Neural cell (in vitro differentiated cells): Measurements from ENCODE around the gene HPSE2. TPM values are rescaled to one million over a fixed set of nuclear protein-coding genes. Genes with fewer than 3 reads are reported as not detected.

Experiments
- H2AFZ ChIP-seq: fragments of 200-600, 300-800 bp; sonication (generic), shearing (Covaris generic); 2 replicates; pipeline ENCODE4 v1.6.0; 2014; ENCODE audit warnings: low read depth, mild to moderate bottlenecking, antibody characterized with exemption, low read length, moderate library complexity
- H3F3A ChIP-seq: fragments of 200-600 bp; shearing (Covaris generic); 2 replicates; pipeline ENCODE4 v1.6.1; 2016; ENCODE audit warnings: mild to moderate bottlenecking, moderate library complexity, mixed read lengths, antibody characterized with exemption, low read length; ENCODE audit not compliant: insufficient read depth, poor library complexity, severe bottlenecking
- H3K27ac ChIP-seq: fragments of 200-600, 300-800 bp; sonication (generic), shearing (Covaris generic); 2 replicates; pipeline ENCODE4 v1.5.1; 2014; ENCODE audit warnings: mild to moderate bottlenecking, low read length, moderate library complexity
- H3K27me3 ChIP-seq: fragments of 300-800, 200-600 bp; sonication (generic), shearing (Covaris generic); 2 replicates; pipeline ENCODE4 v1.6.0; 2014; ENCODE audit warnings: mild to moderate bottlenecking, low read depth, low read length, moderate library complexity; ENCODE audit not compliant: insufficient read depth
- H3K36me3 ChIP-seq: fragments of 300-800, 200-600 bp; sonication (generic), shearing (Covaris generic); 2 replicates; pipeline ENCODE4 v1.5.1; 2014; ENCODE audit warnings: mild to moderate bottlenecking, antibody characterized with exemption, low read length, moderate library complexity; ENCODE audit not compliant: insufficient read depth
- H3K4me2 ChIP-seq: fragments of 300-800, 200-600 bp; sonication (generic), shearing (Covaris generic); 2 replicates; pipeline ENCODE4 v1.6.0; 2014; ENCODE audit warnings: mild to moderate bottlenecking, low read length
- H3K4me3 ChIP-seq: fragments of 300-800, 200-600 bp; sonication (generic), shearing (Covaris generic); 2 replicates; pipeline ENCODE4 v1.5.1; 2014; ENCODE audit warnings: mild to moderate bottlenecking, low read length, moderate library complexity
- H3K79me2 ChIP-seq: fragments of 200-600 bp; shearing (Covaris generic); replicated peaks from 2 replicates; pipeline ENCODE4 v1.6.0; 2014; ENCODE audit warnings: mild to moderate bottlenecking, low read length, moderate library complexity; ENCODE audit not compliant: insufficient read depth
- H3K9ac ChIP-seq: fragments of 300-800, 200-600 bp; sonication (generic), shearing (Covaris generic); 2 replicates; pipeline ENCODE4 v1.6.1; 2016; ENCODE audit warnings: mild to moderate bottlenecking, low read length, mixed read lengths
- H3K9me2 ChIP-seq: fragments of 200-600 bp; shearing (Covaris generic); 2 replicates; pipeline ENCODE4 v1.6.1; 2016; ENCODE audit warnings: mild to moderate bottlenecking, low read length, mixed read lengths; ENCODE audit not compliant: insufficient read depth
- H3K9me3 ChIP-seq: fragments of 200-600, 300-800 bp; sonication (generic), shearing (Covaris generic); 2 replicates; pipeline ENCODE4 v1.6.1; 2016; ENCODE audit warnings: mild to moderate bottlenecking, mixed run types, low read length, moderate library complexity, mixed read lengths
- H4K20me1 ChIP-seq: fragments of 200-600 bp; shearing (Covaris generic); 2 replicates; pipeline ENCODE4 v1.6.1; 2016; ENCODE audit warnings: mild to moderate bottlenecking, mixed run types; ENCODE audit not compliant: insufficient read depth
- EP300 ChIP-seq: fragments of 450-650 bp; conservative IDR thresholded peaks from 2 replicates; pipeline ENCODE4 v1.6.1; 2014; ENCODE audit warnings: antibody characterized with exemption, mild to moderate bottlenecking, moderate library complexity; ENCODE audit not compliant: poor library complexity, severe bottlenecking
- EZH2 ChIP-seq: fragments of 200-600, 300-800 bp; shearing (Covaris generic), sonication (generic); IDR thresholded peaks from 2 replicates; pipeline ENCODE4 v1.6.1; 2014; ENCODE audit warnings: antibody characterized with exemption, low read length, borderline replicate concordance, mild to moderate bottlenecking; ENCODE audit not compliant: insufficient read depth, poor library complexity, severe bottlenecking
- MXI1 ChIP-seq: fragments of 450-650 bp; conservative IDR thresholded peaks from 2 replicates; pipeline ENCODE4 v1.6.1; 2014; ENCODE audit warnings: antibody characterized with exemption, mild to moderate bottlenecking; ENCODE audit not compliant: poor library complexity, severe bottlenecking
- POLR2AphosphoS5 ChIP-seq: IDR thresholded peaks from 2 replicates; pipeline ENCODE4 v1.6.1; 2012
- RAD21 ChIP-seq: fragments of 450-650 bp; conservative IDR thresholded peaks from 2 replicates; pipeline ENCODE4 v1.6.1; 2014; ENCODE audit warnings: antibody characterized with exemption, mild to moderate bottlenecking, moderate library complexity
- SMC3 ChIP-seq: fragments of 450-650 bp; conservative IDR thresholded peaks from 2 replicates; pipeline ENCODE4 v1.6.1; 2014; ENCODE audit warnings: antibody characterized with exemption, mild to moderate bottlenecking, moderate library complexity; ENCODE audit not compliant: poor library complexity
- TAF1 ChIP-seq: IDR thresholded peaks from 2 replicates; pipeline ENCODE4 v1.6.1; 2012; ENCODE audit warnings: low read depth
- polyA plus RNA-seq: library from polyadenylated mRNA; depleted of rRNA; stranded (reverse); fragments of >200 nt; gene quantifications from 2 replicates; pipeline ENCODE4 v1.2.3, GENCODE V29; 2014
- TF ChIP-seq, protein P1 (sequence below): fragments of 450-650 bp; IDR thresholded peaks from 2 replicates; pipeline ENCODE4 v1.5.1; 2014; ENCODE audit warnings: antibody characterized with exemption, mild to moderate bottlenecking, moderate library complexity; ENCODE audit not compliant: poor library complexity, severe bottlenecking
- TF ChIP-seq, protein P2 (sequence below): IDR thresholded peaks from 2 replicates; pipeline ENCODE4 v1.6.1; 2012; ENCODE audit warnings: borderline replicate concordance

Gene HPSE2
- polyA plus RNA-seq, 1 donor from 2014 or later: not detected

DNA sequence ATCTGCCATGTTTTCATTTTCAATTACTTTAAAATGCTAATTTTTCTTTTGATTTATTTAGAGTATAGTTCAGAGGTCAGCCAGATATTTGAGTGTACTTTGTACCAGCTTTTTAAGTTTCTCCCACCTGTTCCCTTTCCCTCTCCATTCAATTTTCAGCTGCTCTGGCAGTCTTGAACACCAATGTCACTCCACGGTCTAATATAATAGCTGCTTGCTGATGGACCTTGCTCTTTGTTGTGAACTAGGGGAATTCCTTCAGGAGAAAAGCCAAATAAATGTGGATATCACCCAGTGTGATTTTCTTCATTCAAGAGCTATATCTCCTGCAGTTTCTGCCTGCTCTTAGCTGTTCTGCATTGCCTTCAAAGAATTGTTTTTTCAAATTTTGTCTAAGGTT, 785.0 kb downstream of the HPSE2 start:
- Histone ChIP-seq H3K27ac (no peak overlapping the region), H3K4me2 (no peak overlapping the region), H4K20me1 (no peaks in the 10 kb centered on the region), H3K27me3 (no peaks in the 10 kb centered on the region), H3K36me3 (no peaks in the 10 kb centered on the region), H3K9ac (no peak overlapping the region), H3K79me2 (no peaks in the 10 kb centered on the region), H3K9me2 (no peaks in the 10 kb centered on the region), H3K4me3 (no peak overlapping the region), H3F3A (no peaks in the 10 kb centered on the region), H2AFZ (no peak overlapping the region), H3K9me3 (no peaks in the 10 kb centered on the region)
- TF ChIP-seq, protein P1, sequence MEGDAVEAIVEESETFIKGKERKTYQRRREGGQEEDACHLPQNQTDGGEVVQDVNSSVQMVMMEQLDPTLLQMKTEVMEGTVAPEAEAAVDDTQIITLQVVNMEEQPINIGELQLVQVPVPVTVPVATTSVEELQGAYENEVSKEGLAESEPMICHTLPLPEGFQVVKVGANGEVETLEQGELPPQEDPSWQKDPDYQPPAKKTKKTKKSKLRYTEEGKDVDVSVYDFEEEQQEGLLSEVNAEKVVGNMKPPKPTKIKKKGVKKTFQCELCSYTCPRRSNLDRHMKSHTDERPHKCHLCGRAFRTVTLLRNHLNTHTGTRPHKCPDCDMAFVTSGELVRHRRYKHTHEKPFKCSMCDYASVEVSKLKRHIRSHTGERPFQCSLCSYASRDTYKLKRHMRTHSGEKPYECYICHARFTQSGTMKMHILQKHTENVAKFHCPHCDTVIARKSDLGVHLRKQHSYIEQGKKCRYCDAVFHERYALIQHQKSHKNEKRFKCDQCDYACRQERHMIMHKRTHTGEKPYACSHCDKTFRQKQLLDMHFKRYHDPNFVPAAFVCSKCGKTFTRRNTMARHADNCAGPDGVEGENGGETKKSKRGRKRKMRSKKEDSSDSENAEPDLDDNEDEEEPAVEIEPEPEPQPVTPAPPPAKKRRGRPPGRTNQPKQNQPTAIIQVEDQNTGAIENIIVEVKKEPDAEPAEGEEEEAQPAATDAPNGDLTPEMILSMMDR: no peak

DNA sequence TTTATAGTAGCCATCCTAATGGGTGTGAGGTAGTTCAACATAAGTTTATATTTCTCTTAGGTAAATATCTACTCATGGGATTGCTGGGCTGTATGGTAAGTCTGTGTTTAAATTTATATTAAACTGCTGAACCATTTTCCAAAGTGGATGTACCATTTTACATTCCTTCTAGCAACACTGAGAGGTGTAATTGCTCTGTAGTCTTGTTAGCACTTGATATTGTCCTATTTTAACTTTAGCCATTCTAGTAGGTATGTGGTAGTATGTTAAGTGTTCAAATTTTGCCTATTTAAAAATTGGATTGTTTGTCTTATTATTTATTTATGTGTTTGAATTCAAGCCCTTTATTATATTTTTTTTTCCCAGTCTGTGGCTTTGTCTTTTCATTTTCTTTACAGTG, 786.4 kb downstream of the HPSE2 start:
- H3K79me2 ChIP-seq: no peaks in the 10 kb centered on the region
- H3K27ac ChIP-seq: no peak overlapping the region
- no peaks in the 10 kb centered on the region for H3K27me3 ChIP-seq
- H3F3A ChIP-seq: no peaks in the 10 kb centered on the region
- H3K9ac ChIP-seq: no peak overlapping the region
- H4K20me1 ChIP-seq: no peaks in the 10 kb centered on the region
- H3K4me2 ChIP-seq: no peak overlapping the region
- H3K4me3 ChIP-seq: no peak overlapping the region
- no peaks in the 10 kb centered on the region for H3K9me2 ChIP-seq
- no peaks in the 10 kb centered on the region for H3K9me3 ChIP-seq
- H3K36me3 ChIP-seq: no peaks in the 10 kb centered on the region
- no peak for TF ChIP-seq RAD21
- TF ChIP-seq MXI1: no peak
- TF ChIP-seq EZH2: no peak
- TF ChIP-seq, protein P2, sequence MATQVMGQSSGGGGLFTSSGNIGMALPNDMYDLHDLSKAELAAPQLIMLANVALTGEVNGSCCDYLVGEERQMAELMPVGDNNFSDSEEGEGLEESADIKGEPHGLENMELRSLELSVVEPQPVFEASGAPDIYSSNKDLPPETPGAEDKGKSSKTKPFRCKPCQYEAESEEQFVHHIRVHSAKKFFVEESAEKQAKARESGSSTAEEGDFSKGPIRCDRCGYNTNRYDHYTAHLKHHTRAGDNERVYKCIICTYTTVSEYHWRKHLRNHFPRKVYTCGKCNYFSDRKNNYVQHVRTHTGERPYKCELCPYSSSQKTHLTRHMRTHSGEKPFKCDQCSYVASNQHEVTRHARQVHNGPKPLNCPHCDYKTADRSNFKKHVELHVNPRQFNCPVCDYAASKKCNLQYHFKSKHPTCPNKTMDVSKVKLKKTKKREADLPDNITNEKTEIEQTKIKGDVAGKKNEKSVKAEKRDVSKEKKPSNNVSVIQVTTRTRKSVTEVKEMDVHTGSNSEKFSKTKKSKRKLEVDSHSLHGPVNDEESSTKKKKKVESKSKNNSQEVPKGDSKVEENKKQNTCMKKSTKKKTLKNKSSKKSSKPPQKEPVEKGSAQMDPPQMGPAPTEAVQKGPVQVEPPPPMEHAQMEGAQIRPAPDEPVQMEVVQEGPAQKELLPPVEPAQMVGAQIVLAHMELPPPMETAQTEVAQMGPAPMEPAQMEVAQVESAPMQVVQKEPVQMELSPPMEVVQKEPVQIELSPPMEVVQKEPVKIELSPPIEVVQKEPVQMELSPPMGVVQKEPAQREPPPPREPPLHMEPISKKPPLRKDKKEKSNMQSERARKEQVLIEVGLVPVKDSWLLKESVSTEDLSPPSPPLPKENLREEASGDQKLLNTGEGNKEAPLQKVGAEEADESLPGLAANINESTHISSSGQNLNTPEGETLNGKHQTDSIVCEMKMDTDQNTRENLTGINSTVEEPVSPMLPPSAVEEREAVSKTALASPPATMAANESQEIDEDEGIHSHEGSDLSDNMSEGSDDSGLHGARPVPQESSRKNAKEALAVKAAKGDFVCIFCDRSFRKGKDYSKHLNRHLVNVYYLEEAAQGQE: no peak
- TF ChIP-seq POLR2AphosphoS5: no peak
- no peak for TF ChIP-seq EP300
- no peak for TF ChIP-seq TAF1
- TF ChIP-seq, protein P1: no peak
- TF ChIP-seq SMC3: no peak
- no peak overlapping the region for H2AFZ ChIP-seq
